BE2C (cell line): ENCODE results near the gene MMP8.

Experiments
- DNase-seq: peaks from one replicate; pipeline ENCODE4 v3.0.0-alpha.2; 2020
- H3K27me3 ChIP-seq: fragments of 250-450 bp; sonication (Bioruptor Pico); 2 replicates; pipeline ENCODE4 v1.5.1; 2020; ENCODE audit warnings: mild to moderate bottlenecking
- H3K36me3 ChIP-seq: fragments of 250-450 bp; sonication (Bioruptor Pico); 2 replicates; pipeline ENCODE4 v1.5.1; 2020; ENCODE audit warnings: mild to moderate bottlenecking
- H3K4me1 ChIP-seq: fragments of 250-450 bp; sonication (Bioruptor Pico); 2 replicates; pipeline ENCODE4 v1.5.1; 2020
- H3K4me3 ChIP-seq: 2 replicates; pipeline ENCODE4 v1.5.1; 2011; ENCODE audit warnings: low read depth, low read length
- H3K9me3 ChIP-seq: fragments of 250-450 bp; sonication (Bioruptor Pico); 2 replicates; pipeline ENCODE4 v1.5.1; 2020
- CTCF ChIP-seq: IDR thresholded peaks from 2 replicates; pipeline ENCODE4 v1.5.1; 2012; ENCODE audit warnings: mild to moderate bottlenecking, low read depth, low read length

Gene MMP8

GRCh38 chr11:102695201-102695600, 29.6 kb downstream of the MMP8 start:
- Histone ChIP-seq H3K4me3 (no peak overlapping the region), H3K36me3 (no peaks in the 10 kb centered on the region), H3K27me3 (peaks cover 3% of the 10 kb centered on the region), H3K9me3 (no peaks in the 10 kb centered on the region), H3K4me1 (no peaks in the 10 kb centered on the region)
- no peak for DNase-seq
- TF ChIP-seq CTCF = no peak

- no peaks in the 10 kb centered on the region for H3K4me1 ChIP-seq
Measured at GRCh38 chr11:102685754-102686153, 39.0 kb downstream of the MMP8 start.

GRCh38 chr11:102685338-102685737, 39.4 kb downstream of the MMP8 start:
- no peaks in the 10 kb centered on the region for H3K4me1 ChIP-seq
- no peak overlapping the region for H3K4me3 ChIP-seq
- H3K9me3 ChIP-seq = no peaks in the 10 kb centered on the region
- no peak for TF ChIP-seq CTCF
- no peak for DNase-seq
- no peaks in the 10 kb centered on the region for H3K36me3 ChIP-seq
- H3K27me3 ChIP-seq = no peaks in the 10 kb centered on the region

More at GRCh38 chr11:102685754-102686153, 39.0 kb downstream of the MMP8 start:
- Histone ChIP-seq H3K36me3 (no peaks in the 10 kb centered on the region), H3K27me3 (no peaks in the 10 kb centered on the region), H3K9me3 (no peaks in the 10 kb centered on the region), H3K4me3 (no peak overlapping the region)
- no peak for TF ChIP-seq CTCF
- DNase-seq = no peak

GRCh38 chr11:102683277-102683676, 41.5 kb downstream of the MMP8 start:
- H3K27me3 ChIP-seq = no peaks in the 10 kb centered on the region
- no peak overlapping the region for H3K4me3 ChIP-seq
- H3K9me3 ChIP-seq = no peaks in the 10 kb centered on the region
- H3K36me3 ChIP-seq = no peaks in the 10 kb centered on the region
- no peaks in the 10 kb centered on the region for H3K4me1 ChIP-seq
- no peak for TF ChIP-seq CTCF
- no peak for DNase-seq

DNA sequence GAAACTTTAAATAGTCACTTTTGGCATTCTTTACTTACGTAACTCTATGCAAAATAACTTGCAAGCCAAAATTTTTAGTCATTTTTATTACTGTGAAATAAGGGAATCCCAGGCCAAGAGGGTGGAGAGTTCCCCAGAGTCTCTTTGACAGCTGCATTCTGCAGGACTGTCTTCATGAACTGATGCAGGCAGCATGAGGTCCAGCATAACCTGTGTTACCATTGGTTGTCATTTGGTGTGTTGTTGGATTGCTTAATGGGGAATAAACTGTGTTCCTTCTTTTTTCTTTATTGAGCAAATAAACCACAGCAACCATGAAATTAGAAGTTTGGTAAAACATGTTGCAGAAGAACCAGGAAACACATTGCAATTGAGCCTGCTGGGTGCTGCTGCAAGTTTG, 43.8 kb downstream of the MMP8 start:
- H3K9me3 ChIP-seq = no peaks in the 10 kb centered on the region
- no peaks in the 10 kb centered on the region for H3K36me3 ChIP-seq
- no peaks in the 10 kb centered on the region for H3K4me1 ChIP-seq
- no peak for TF ChIP-seq CTCF
- no peak for DNase-seq
- no peaks in the 10 kb centered on the region for H3K27me3 ChIP-seq
- H3K4me3 ChIP-seq = no peak overlapping the region

GRCh38 chr11:102678022-102678421, 46.7 kb downstream of the MMP8 start:
- H3K36me3 ChIP-seq = no peaks in the 10 kb centered on the region
- H3K4me3 ChIP-seq = no peak overlapping the region
- H3K27me3 ChIP-seq = no peaks in the 10 kb centered on the region
- no peak for TF ChIP-seq CTCF
- no peaks in the 10 kb centered on the region for H3K4me1 ChIP-seq
- H3K9me3 ChIP-seq = no peaks in the 10 kb centered on the region
- DNase-seq = no peak
